GM08714 (cell line): ENCODE data around the gene CELSR1.

Experiments used
- H3K4me3 ChIP-seq: fragments of 200-500 bp; sonication (Bioruptor generic); 2 replicates; pipeline ENCODE4 v1.5.1; 2014; ENCODE audit warnings: mild to moderate bottlenecking, low read length, inconsistent platforms
- ZNF274 ChIP-seq: IDR thresholded peaks from 2 replicates; pipeline ENCODE4 v1.6.1; 2012; ENCODE audit warnings: mild to moderate bottlenecking, low read depth, low read length

CELSR1 gene

GRCh38 chr22:46537225-46537945 lies at the start of gene CELSR1:
Gene CELSR1 (minus strand): TSS chr22:46537620. CDS start chr22:46537170, 450 bp downstream.
- no peak for TF ChIP-seq ZNF274
- peak within 1 kb of the TSS; percentile 45 for H3K4me3 ChIP-seq

DNA sequence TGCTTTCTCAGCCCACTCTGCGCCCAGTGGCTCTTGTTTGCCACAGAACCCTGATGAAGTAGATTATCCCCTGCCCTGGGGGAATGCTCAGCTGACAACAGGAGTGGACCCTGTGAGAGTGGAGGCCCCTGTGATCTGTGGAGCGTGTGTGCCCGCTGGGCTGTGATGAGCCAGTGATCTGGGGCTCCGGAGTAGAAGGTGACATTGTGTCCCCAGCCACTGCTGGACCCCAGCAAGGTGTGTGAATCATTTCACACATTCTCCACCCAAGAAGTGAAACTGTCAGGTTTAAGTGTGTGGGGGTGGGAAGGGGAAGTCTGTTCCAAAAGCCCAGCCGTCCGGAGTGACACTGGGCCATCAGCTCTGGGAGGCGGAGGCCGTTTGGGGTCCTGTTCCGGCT lies 49.6 kb upstream of the CELSR1 start:
- TF ChIP-seq ZNF274, result no peak
- peak overlapping the region; percentile 21; the same call in 1 of the 2 replicates for H3K4me3 ChIP-seq

DNA sequence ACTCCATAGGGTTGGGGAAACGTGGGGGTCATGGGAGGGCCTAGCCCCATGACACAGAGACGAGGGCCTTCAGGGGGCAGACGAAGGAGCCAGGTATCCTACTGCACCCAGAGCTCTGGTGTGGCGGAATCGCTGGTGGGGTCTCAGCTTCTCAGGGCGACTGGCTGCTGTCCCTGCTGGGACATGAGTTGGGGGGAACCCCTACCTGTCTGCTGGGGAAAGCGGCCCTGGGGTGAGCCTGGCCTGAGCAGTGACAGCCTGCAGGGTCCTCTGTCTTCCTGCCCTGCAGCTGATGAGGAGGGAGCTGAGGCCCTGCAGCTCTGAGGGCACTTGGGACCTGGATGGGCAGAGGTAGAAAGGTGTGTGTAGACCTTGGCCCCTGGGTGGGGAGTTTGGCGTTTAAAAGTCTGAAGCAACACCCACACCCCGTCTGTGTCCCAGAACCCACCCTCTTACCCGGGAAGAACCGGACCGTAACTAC lies 49.2 kb upstream of the CELSR1 start:
- H3K4me3 ChIP-seq, result no peak overlapping the region; the same call in 1 of the 2 replicates
- no peak for TF ChIP-seq ZNF274

DNA sequence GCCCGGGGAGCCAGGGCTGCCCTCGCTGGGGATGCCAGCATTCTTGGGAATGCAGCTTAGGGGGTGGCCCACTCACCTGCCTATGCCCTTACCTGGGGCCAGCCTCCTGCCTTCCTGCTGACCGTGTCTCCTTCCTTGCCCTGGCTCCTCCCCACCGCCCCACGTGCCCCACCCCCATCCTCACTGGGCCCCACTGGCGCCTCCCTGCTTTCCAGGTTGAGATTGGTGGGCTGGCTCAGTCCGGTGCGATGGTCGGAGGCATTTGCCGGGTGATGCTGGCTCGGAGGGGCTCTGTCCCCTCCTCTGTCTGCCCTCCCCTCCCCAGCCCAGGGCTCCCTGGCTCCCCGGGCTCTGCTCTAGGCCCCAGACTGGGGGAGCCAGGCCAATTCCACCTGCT lies 48.7 kb upstream of the CELSR1 start:
- no peak for TF ChIP-seq ZNF274
- no peak overlapping the region for H3K4me3 ChIP-seq

DNA sequence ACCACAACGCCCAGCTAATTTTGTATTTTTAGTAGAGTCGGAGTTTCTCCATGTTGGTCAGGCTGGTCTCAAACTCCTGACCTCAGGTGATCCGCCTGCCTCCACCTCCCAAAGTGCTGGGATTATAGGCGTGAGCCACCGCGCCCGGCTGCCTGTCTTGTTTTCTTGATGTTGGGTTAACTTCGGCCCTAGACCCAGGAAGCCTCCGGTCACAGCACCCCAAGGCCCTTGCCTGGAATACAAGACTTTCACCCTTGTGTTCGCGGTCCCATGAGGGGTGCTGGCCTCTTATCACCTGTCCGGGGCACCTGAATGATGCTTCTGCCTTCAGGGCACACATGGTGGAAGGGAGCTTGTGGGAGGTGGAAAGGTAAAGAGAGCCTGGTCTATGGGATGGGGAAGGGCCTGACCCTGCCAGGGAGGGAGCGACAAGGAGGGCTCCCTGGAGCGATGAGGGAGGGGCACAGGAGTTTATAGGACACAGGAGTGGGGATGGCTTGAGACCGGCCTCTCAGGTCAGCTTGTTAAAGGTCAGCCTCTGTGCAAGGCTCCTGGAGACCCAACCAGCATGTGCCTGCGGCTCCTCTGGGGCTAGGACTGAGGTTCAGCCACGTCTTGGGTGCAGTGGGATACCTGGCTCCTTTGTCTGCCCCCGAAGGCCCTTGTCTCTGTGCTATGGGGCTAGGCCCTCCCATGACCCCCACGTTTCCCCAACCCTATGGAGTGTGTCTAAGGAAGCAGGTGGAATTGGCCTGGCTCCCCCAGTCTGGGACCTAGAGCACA lies 48.1 kb upstream of the CELSR1 start:
- no peak overlapping the region for H3K4me3 ChIP-seq
- TF ChIP-seq ZNF274, result no peak

GRCh38 chr22:46584081-46584921 lies 46.9 kb upstream of the CELSR1 start:
- TF ChIP-seq ZNF274, result no peak
- H3K4me3 ChIP-seq, result no peak overlapping the region

- H3K4me3 ChIP-seq, result no peak overlapping the region
- no peak for TF ChIP-seq ZNF274
These were observed 46.2 kb upstream of the CELSR1 start for GRCh38 chr22:46583571-46583970.

GRCh38 chr22:46582281-46582933 lies 45.0 kb upstream of the CELSR1 start:
- H3K4me3 ChIP-seq, result no peak overlapping the region

GRCh38 chr22:46581538-46582244 lies 44.3 kb upstream of the CELSR1 start:
- TF ChIP-seq ZNF274, result no peak
- H3K4me3 ChIP-seq, result no peak overlapping the region

More at GRCh38 chr22:46582281-46582933, 45.0 kb upstream of the CELSR1 start:
- TF ChIP-seq ZNF274, result no peak

GRCh38 chr22:46580940-46581537 lies 43.6 kb upstream of the CELSR1 start:
- TF ChIP-seq ZNF274, result no peak
- H3K4me3 ChIP-seq, result no peak overlapping the region

- no peak for TF ChIP-seq ZNF274
- H3K4me3 ChIP-seq, result no peak overlapping the region
These were observed 42.5 kb upstream of the CELSR1 start for GRCh38 chr22:46579751-46580449.
